Peyer's patch (tissue), 4 donors: ENCODE results near the gene NRM.

Experiments used
- POLR2A ChIP-seq, 2 donors: fragments of 450-650 bp; IDR thresholded peaks; one replicate each; pipeline ENCODE4 v1.5.1; 2017; ENCODE audit warnings: antibody characterized with exemption in 2 of 2, mild to moderate bottlenecking in 2 of 2, moderate library complexity in 2 of 2
- TF ChIP-seq, protein P1 (sequence below), 6 experiments: fragments of 450-650 bp in 4 of 6; fragments of 200-600 bp in 2 of 6; sonication (generic) in 1 of 6; IDR thresholded peaks; one replicate each; pipeline ENCODE4 v1.5.1; 2017 to 2019; ENCODE audit warnings: antibody characterized with exemption in 6 of 6, mild to moderate bottlenecking in 3 of 6, moderate library complexity in 1 of 6

GRCh38 chr6:30683980-30684338 lies 6.8 kb downstream of the NRM start:
- TF ChIP-seq POLR2A (IDR thresholded peaks at IDR 0.05) = no peak
- TF ChIP-seq, protein P1, sequence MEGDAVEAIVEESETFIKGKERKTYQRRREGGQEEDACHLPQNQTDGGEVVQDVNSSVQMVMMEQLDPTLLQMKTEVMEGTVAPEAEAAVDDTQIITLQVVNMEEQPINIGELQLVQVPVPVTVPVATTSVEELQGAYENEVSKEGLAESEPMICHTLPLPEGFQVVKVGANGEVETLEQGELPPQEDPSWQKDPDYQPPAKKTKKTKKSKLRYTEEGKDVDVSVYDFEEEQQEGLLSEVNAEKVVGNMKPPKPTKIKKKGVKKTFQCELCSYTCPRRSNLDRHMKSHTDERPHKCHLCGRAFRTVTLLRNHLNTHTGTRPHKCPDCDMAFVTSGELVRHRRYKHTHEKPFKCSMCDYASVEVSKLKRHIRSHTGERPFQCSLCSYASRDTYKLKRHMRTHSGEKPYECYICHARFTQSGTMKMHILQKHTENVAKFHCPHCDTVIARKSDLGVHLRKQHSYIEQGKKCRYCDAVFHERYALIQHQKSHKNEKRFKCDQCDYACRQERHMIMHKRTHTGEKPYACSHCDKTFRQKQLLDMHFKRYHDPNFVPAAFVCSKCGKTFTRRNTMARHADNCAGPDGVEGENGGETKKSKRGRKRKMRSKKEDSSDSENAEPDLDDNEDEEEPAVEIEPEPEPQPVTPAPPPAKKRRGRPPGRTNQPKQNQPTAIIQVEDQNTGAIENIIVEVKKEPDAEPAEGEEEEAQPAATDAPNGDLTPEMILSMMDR (IDR thresholded peaks at IDR 0.05) = no peak
